Neural progenitor cell (in vitro differentiated cells): ENCODE data around the gene PTGES2.

Experiments used
- EZH2 ChIP-seq: fragments of 200-600 bp; sonication (generic); IDR thresholded peaks from 2 replicates; pipeline ENCODE4 v1.6.1; 2017; ENCODE audit warnings: antibody characterized with exemption, mild to moderate bottlenecking, moderate library complexity
- TF ChIP-seq, protein P1 (sequence below): fragments of 200-600 bp; sonication (generic); IDR thresholded peaks from 2 replicates; pipeline ENCODE4 v1.5.1; 2017; ENCODE audit warnings: antibody characterized with exemption, mild to moderate bottlenecking

DNA sequence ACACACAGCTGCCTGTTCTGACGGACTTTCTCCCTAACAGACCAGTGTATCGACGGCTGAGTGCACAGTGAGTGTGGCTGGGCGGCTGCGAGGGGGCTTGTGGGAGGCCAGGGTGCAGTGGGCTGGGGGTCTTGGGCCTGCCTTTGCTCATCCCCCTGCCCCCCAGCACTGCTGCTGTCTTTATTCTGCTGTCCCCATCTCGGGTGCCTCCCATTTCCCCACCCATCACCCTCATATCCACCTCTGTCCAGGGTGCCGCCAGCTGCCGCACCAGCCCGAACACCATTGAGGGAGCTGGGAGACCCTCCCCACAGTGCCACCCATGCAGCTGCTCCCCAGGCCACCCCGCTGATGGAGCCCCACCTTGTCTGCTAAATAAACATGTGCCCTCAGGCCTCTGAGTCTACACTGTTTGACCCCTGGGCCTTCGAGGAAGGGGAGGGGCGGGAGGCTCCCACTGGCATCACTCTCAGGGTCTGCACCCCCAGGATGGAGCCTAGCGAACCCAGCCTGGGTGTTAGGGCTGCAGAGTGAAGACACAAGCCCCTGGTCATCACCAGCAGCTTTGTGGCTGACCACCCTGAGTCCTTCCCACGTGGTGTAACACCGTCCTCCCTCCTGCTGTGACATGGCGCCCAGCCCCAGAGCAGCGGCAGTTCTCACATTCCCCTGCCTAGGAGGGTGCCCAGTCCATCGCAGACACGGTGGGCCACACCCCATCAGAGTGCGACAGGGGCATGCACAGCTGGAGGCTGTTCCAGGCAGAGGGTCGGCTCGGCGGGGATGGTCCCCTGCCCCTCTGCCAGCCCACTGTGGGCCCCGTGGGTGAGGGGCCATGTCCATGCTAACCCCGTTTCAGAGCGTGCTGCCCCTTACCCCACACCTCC is 25.8 kb upstream of the PTGES2 start:
- TF ChIP-seq, protein P1, sequence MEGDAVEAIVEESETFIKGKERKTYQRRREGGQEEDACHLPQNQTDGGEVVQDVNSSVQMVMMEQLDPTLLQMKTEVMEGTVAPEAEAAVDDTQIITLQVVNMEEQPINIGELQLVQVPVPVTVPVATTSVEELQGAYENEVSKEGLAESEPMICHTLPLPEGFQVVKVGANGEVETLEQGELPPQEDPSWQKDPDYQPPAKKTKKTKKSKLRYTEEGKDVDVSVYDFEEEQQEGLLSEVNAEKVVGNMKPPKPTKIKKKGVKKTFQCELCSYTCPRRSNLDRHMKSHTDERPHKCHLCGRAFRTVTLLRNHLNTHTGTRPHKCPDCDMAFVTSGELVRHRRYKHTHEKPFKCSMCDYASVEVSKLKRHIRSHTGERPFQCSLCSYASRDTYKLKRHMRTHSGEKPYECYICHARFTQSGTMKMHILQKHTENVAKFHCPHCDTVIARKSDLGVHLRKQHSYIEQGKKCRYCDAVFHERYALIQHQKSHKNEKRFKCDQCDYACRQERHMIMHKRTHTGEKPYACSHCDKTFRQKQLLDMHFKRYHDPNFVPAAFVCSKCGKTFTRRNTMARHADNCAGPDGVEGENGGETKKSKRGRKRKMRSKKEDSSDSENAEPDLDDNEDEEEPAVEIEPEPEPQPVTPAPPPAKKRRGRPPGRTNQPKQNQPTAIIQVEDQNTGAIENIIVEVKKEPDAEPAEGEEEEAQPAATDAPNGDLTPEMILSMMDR, result no peak
- no peak for TF ChIP-seq EZH2
